SU-DHL-6 (cell line): ENCODE results near the gene IFT122.

Experiments
- H2AFZ ChIP-seq: fragments of 200-600 bp; sonication (generic); 2 replicates; pipeline ENCODE4 v1.6.1; 2014; ENCODE audit warnings: low read depth, mild to moderate bottlenecking, moderate library complexity, mixed read lengths, antibody characterized with exemption, low read length; ENCODE audit not compliant: severe bottlenecking
- H3F3A ChIP-seq: fragments of 200-600 bp; shearing (Covaris generic); 2 replicates; pipeline ENCODE4 v1.6.0; 2016; ENCODE audit warnings: antibody characterized with exemption, mild to moderate bottlenecking; ENCODE audit not compliant: insufficient read depth
- H3K27ac ChIP-seq: fragments of 200-600 bp; sonication (generic); 2 replicates; pipeline ENCODE4 v1.5.1; 2016; ENCODE audit warnings: low read depth, mild to moderate bottlenecking, low read length, moderate library complexity, mixed read lengths
- H3K27me3 ChIP-seq: fragments of 200-600 bp; sonication (generic), shearing (Covaris generic); 2 replicates; pipeline ENCODE4 v1.6.0; 2014; ENCODE audit warnings: mild to moderate bottlenecking, low read length
- H3K36me3 ChIP-seq: fragments of 200-600 bp; sonication (generic); 2 replicates; pipeline ENCODE4 v1.6.1; 2014; ENCODE audit warnings: mild to moderate bottlenecking, low read length, mixed read lengths
- H3K4me2 ChIP-seq: fragments of 300-600, 200-600 bp; shearing (Covaris generic), sonication (generic); 2 replicates; pipeline ENCODE4 v1.6.0; 2014; ENCODE audit warnings: low read length, low read depth, mild to moderate bottlenecking; ENCODE audit not compliant: poor library complexity, severe bottlenecking
- H3K4me3 ChIP-seq: fragments of 200-600 bp; sonication (generic); 2 replicates; pipeline ENCODE4 v1.5.1; 2014; ENCODE audit warnings: antibody characterized with exemption, low read length, mild to moderate bottlenecking, mixed read lengths; ENCODE audit not compliant: insufficient read depth, poor library complexity, severe bottlenecking
- H3K79me2 ChIP-seq: fragments of 200-600 bp; sonication (generic); 2 replicates; pipeline ENCODE4 v1.6.1; 2014; ENCODE audit warnings: mild to moderate bottlenecking, low read length, moderate library complexity; ENCODE audit not compliant: insufficient read depth
- H3K9ac ChIP-seq: fragments of 200-600 bp; sonication (generic); 2 replicates; pipeline ENCODE4 v1.7.0; 2014; ENCODE audit warnings: mild to moderate bottlenecking, low read length
- H3K9me2 ChIP-seq: fragments of 200-600 bp; sonication (generic); replicated peaks from 2 replicates; pipeline ENCODE4 v1.6.1; 2014; ENCODE audit warnings: low read length; ENCODE audit not compliant: insufficient read depth
- H3K9me3 ChIP-seq: fragments of 200-600 bp; sonication (generic); 2 replicates; pipeline ENCODE4 v1.6.1; 2014; ENCODE audit warnings: low read length, mixed read lengths; ENCODE audit not compliant: insufficient read depth
- H4K20me1 ChIP-seq: fragments of 200-600 bp; sonication (generic); 2 replicates; pipeline ENCODE4 v1.6.1; 2014; ENCODE audit warnings: low read depth, mild to moderate bottlenecking, antibody characterized with exemption, low read length, moderate library complexity, mixed read lengths
- CTCF ChIP-seq: fragments of 200-600 bp; sonication (generic); IDR thresholded peaks from one replicate; pipeline ENCODE4 v1.5.1; 2017; ENCODE audit warnings: antibody characterized with exemption, mild to moderate bottlenecking, low read length, moderate library complexity; ENCODE audit not compliant: insufficient read depth, poor library complexity, severe bottlenecking
- EZH2phosphoT487 ChIP-seq: fragments of 200-600 bp; sonication (generic), shearing (Covaris generic); conservative IDR thresholded peaks from 2 replicates; pipeline ENCODE4 v1.6.1; 2018; ENCODE audit warnings: mild to moderate bottlenecking, antibody characterized with exemption, low read length, moderate library complexity, mixed read lengths

The IFT122 gene

GRCh38 chr3:129547241-129547640, 107.2 kb downstream of the IFT122 start:
- Histone ChIP-seq H3K4me2 (no peak overlapping the region), H3K9me2 (no peaks in the 10 kb centered on the region), H2AFZ (no peak overlapping the region), H3K27me3 (no peaks in the 10 kb centered on the region), H3K9me3 (no peaks in the 10 kb centered on the region), H4K20me1 (no peaks in the 10 kb centered on the region), H3F3A (no peaks in the 10 kb centered on the region), H3K9ac (no peak overlapping the region), H3K36me3 (no peaks in the 10 kb centered on the region), H3K79me2 (no peaks in the 10 kb centered on the region), H3K4me3 (no peak overlapping the region), H3K27ac (no peak overlapping the region)
- TF ChIP-seq EZH2phosphoT487: no peak
- no peak for TF ChIP-seq CTCF

- H3K36me3 ChIP-seq: no peaks in the 10 kb centered on the region
- H2AFZ ChIP-seq: no peak overlapping the region
- no peak overlapping the region for H3K4me2 ChIP-seq
- no peaks in the 10 kb centered on the region for H3K79me2 ChIP-seq
- no peaks in the 10 kb centered on the region for H3K9me3 ChIP-seq
- no peaks in the 10 kb centered on the region for H3K9me2 ChIP-seq
- H4K20me1 ChIP-seq: no peaks in the 10 kb centered on the region
- no peak overlapping the region for H3K27ac ChIP-seq
- H3F3A ChIP-seq: no peaks in the 10 kb centered on the region
- TF ChIP-seq CTCF (no peak), EZH2phosphoT487 (no peak)
- no peak overlapping the region for H3K9ac ChIP-seq
- H3K4me3 ChIP-seq: no peak overlapping the region
- no peaks in the 10 kb centered on the region for H3K27me3 ChIP-seq
Measured at GRCh38 chr3:129548104-129548965, 108.3 kb downstream of the IFT122 start.

- H3K4me3 ChIP-seq: no peak overlapping the region
- H3K27ac ChIP-seq: no peak overlapping the region
- H3K36me3 ChIP-seq: no peaks in the 10 kb centered on the region
- no peaks in the 10 kb centered on the region for H3K9me2 ChIP-seq
- no peaks in the 10 kb centered on the region for H3K27me3 ChIP-seq
- no peak overlapping the region for H3K9ac ChIP-seq
- no peaks in the 10 kb centered on the region for H4K20me1 ChIP-seq
- H3K79me2 ChIP-seq: no peaks in the 10 kb centered on the region
- H3K9me3 ChIP-seq: no peaks in the 10 kb centered on the region
- no peak overlapping the region for H2AFZ ChIP-seq
- TF ChIP-seq CTCF (no peak), EZH2phosphoT487 (no peak)
- no peak overlapping the region for H3K4me2 ChIP-seq
- H3F3A ChIP-seq: no peaks in the 10 kb centered on the region
Measured at GRCh38 chr3:129549006-129549800, 109.2 kb downstream of the IFT122 start.
